GM12875 (cell line): ENCODE results near the gene RUNX1.

Source experiments
- H3K4me3 ChIP-seq: one replicate; pipeline ENCODE4 v1.5.1; 2011; ENCODE audit warnings: low read depth, low read length, control low read depth
- TF ChIP-seq, protein P1 (sequence below): IDR thresholded peaks from 2 replicates; pipeline ENCODE4 v1.5.1; 2011; ENCODE audit warnings: low read depth, mild to moderate bottlenecking, control low read depth, inconsistent platforms, low read length, moderate library complexity, borderline replicate concordance; ENCODE audit not compliant: insufficient read depth

The RUNX1 gene

DNA sequence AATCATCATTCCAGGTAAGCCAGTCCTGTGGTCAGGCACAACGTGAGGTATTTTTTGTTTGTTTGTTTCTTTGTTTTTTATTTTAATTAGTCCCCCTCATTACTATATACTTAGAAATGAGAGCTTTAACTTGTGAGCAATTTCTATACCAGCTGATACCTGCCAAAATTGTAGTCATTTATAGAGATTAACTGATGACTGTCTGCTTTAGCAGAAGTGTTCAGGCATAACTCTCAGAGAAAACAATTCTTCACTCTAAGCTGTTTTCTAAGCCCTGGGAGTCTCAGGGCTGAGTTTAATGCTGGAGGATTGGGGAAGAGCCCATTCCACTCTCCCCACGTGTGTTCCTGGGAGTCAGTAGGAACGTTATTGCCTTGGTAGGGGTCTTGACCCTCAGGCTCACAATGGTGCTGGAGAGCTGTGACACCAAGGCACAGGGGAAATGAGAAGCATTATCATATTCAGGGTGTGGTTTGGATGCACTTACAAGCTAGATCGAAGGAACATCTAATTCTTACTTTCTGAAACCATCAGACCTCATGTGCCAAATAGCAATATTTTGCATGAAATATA, 212.1 kb downstream of the RUNX1 start:
- TF ChIP-seq, protein P1, sequence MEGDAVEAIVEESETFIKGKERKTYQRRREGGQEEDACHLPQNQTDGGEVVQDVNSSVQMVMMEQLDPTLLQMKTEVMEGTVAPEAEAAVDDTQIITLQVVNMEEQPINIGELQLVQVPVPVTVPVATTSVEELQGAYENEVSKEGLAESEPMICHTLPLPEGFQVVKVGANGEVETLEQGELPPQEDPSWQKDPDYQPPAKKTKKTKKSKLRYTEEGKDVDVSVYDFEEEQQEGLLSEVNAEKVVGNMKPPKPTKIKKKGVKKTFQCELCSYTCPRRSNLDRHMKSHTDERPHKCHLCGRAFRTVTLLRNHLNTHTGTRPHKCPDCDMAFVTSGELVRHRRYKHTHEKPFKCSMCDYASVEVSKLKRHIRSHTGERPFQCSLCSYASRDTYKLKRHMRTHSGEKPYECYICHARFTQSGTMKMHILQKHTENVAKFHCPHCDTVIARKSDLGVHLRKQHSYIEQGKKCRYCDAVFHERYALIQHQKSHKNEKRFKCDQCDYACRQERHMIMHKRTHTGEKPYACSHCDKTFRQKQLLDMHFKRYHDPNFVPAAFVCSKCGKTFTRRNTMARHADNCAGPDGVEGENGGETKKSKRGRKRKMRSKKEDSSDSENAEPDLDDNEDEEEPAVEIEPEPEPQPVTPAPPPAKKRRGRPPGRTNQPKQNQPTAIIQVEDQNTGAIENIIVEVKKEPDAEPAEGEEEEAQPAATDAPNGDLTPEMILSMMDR, result no peak
- no peak overlapping the region for H3K4me3 ChIP-seq

GRCh38 chr21:34836103-34836932, 212.8 kb downstream of the RUNX1 start:
- TF ChIP-seq, protein P1, result no peak
- H3K4me3 ChIP-seq, result no peak overlapping the region

GRCh38 chr21:34835526-34835925, 213.6 kb downstream of the RUNX1 start:
- no peak overlapping the region for H3K4me3 ChIP-seq
- TF ChIP-seq, protein P1, result no peak

GRCh38 chr21:34834852-34835501, 214.1 kb downstream of the RUNX1 start:
- no peak overlapping the region for H3K4me3 ChIP-seq
- TF ChIP-seq, protein P1, result no peak

DNA sequence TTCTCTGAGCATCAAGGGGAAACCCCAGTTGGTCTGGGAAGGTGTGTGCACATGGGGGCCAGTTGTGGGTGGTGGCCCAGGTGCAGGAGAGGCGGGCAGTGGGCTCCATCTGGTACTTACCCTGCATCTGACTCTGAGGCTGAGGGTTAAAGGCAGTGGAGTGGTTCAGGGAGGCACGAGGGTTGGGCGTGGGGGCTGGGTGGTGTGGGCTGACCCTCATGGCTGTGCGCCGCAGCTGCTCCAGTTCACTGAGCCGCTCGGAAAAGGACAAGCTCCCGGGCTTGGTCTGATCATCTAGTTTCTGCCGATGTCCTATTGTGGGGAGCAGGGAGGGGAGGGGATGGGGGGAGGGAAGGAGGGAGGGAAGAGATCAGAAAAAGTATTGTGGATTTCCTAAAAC, 214.8 kb downstream of the RUNX1 start:
- TF ChIP-seq, protein P1, result no peak

GRCh38 chr21:34833465-34833864, 215.6 kb downstream of the RUNX1 start:
- no peak overlapping the region for H3K4me3 ChIP-seq
- TF ChIP-seq, protein P1, result no peak

More for the DNA sequence above, 214.8 kb downstream of the RUNX1 start:
- H3K4me3 ChIP-seq, result no peak overlapping the region
